GM23248 (cell line): Measurements from ENCODE around the gene OR6A2.

Experiments
- EZH2 ChIP-seq: fragments of 200-600 bp; sonication (generic); IDR thresholded peaks from 2 replicates; pipeline ENCODE4 v1.6.1; 2018; ENCODE audit warnings: antibody characterized with exemption, mild to moderate bottlenecking; ENCODE audit not compliant: insufficient read depth, poor library complexity, severe bottlenecking
- EZH2phosphoT487 ChIP-seq: fragments of 200-600 bp; sonication (generic); IDR thresholded peaks from 2 replicates; pipeline ENCODE4 v1.6.1; 2018; ENCODE audit warnings: antibody characterized with exemption, moderate library complexity, mild to moderate bottlenecking, low read depth; ENCODE audit not compliant: insufficient read depth

DNA sequence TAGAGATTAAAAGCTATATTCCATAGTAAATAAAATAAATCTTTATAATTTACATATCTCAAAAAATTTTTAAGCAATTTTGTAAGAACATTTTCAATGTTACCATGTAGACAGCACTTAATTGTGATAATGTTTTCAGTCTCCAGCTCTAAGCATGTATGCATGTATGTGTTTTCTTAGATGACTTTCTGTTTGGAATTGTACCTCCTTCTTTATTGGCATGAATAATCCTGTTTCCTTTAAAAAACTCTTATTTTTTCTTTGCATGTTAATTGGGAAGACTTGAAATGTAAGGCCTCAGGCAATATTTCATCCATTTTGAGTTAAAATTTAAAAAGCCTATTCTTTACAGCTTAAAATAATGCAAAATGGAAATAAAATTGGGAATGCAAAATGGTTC lies 18.7 kb downstream of the OR6A2 start:
- TF ChIP-seq EZH2 (no peak), EZH2phosphoT487 (no peak)
